ENCODE data around the gene KLC3. TPM values are rescaled to one million over a fixed set of nuclear protein-coding genes. Genes with fewer than 3 reads are reported as not detected.
"Not testable (repeated sequence)": the region's sequence is repeated elsewhere in the genome, so short reads cannot be mapped to it uniquely, and the experiment has no call there.

KLC3 gene
- polyA plus RNA-seq, 4 donors: 0.93 to 2.5 (median 1.9) TPM

DNA sequence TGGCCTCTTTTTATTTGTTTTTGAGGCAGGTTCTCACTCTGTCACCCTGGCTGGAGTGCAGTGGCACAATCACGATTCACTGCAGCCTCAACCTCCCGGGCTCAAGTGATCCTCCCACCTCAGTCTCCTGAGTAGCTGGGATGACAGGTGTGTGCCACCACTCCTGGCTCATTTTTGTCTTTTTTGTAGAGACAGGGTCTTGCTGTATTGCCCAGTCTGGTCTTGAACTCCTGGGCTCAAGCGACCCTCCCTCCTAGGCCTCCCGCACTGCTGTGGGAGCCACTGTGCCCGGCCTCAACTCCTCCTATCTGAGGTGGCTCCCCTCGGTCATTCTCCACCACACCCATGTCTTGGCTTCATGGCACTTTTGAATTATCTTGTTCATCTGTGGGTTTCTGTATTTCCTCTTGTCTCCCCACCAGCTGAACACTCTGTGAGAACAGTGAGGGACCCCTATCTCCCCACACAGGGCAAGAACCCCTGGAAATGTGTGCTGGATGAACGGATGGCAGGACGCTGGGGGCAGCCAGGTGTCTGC lies 25.8 kb upstream of the KLC3 start:
- no peak for DNase-seq (ENCODE audit: low read depth in 4 of 4, low spot score in 2 of 4)

DNA sequence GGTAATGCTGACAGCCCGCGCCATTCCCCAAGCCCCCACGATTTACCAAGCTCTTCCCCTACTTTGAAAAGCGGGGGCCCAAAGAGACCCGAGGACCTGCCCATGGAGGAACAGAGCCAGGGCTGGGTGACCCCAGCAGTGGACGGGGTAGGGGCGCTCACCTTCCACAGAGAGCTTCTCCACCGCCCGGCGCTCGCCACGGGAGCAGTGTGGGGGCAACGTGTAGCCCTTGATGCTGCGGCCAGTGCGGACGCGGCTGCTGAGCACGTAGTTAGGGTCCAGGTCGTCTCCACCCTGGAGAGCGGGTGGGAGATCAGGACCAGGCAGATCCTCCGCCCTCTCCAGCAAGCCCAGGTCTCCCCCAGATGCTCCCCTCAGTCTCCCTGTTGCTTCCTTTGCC lies 25.2 kb upstream of the KLC3 start:
- no peak for DNase-seq (ENCODE audit: low read depth in 4 of 4, low spot score in 2 of 4)

DNA sequence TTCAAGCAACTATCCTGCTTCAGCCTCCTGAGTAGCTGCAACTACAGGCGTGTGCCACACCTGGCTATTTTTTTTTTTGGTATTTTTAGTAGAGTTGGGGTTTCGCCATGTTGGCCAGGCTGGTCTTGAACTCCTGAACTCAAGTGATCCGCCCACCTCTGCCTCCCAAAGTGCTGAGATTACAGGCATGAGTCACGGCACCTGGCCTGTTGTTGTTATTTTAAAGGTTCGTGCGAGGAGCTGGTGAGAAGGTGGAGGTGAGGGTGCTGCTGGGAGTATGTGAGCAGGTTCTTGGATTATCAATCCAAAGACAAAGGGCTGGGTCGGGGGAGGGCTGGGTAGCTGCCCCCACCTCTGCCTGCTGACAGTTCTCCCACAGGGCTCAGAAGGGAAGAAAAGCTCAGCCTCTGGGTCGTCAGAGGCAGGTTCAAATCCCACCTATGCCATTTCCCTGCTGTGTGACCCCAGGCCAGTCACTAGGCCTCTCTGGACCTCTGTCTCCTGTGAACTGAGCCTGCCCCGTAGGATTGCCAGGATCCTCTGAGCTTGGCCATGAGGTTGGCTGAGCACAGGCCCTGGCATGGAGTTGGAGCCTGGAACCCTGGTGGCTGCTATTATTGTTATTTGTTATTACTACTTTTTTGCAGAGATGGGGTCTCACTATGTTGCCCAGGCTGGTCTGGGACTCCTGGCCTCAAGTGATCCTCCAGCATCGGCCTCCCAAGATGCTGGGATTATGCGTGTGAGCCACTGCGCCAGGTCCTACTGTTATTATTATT lies 19.4 kb upstream of the KLC3 start:
- no peak for DNase-seq (ENCODE audit: low read depth in 4 of 4, low spot score in 2 of 4)

DNA sequence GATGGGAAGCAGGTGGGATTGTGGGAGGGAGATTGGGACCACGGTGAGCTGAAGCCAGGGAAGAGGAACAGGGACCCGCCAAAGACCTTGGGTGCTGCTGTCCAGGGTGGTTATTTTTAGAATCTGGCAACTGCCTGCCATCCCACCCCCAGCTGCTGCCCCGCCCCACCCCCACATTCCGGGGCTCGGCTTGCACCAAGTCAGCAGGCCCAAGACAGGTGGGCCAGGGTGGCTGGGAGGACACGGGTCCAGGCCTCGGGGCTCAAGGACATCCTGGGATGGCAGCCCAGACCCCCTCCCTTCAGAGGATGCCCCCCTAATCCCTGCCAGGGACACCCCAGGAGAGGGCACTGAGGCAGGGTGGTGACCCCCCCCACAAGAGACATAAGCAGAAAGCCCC lies 18.7 kb upstream of the KLC3 start:
- no peak for DNase-seq (ENCODE audit: low read depth in 4 of 4, low spot score in 2 of 4)

DNA sequence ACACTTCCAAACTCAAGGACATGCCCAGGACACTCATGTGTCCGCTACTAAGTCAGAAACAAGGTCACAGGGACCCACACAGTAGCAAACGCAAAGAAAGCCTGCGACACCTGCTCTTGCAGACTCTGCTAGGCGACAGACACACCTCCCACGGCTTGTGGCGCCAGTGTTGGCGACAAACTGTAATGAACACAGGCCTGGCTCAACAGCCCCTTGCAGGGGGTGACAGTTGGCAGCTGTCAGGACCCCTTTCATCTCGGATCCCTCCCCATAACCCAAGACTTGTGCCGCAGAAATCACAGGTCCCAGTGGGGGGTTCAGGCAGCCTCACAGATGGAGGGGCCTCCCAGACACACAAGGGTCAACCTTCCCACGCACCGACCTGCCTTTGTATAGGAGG lies 18.2 kb upstream of the KLC3 start:
- no peak for DNase-seq (ENCODE audit: low read depth in 4 of 4, low spot score in 2 of 4)

DNA sequence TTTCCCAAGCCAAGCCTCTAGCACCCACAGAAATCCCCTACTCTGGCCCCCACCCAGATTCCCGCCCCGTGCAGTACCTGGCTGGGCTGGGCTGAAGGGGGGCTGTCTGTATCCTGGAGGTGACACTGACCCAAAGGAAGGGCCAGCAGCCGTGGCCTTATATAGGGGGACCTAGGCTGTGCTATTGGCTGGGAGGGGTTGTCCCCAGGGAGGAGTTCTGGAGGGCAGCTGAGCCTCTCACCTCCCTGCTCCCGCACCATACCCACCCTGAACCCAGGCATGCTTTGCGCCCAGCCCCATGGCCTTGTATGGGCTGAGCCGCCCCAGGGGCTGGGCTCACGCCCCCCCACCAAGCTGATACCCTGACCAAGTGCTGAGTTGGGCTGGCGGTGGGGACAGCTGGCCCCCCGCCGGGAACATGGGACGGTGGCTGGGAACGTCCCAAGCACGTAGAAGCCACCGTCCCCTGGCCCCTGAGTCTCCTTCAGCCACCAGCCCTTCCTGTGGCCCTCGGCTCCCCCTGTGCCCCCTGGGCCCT lies 17.7 kb upstream of the KLC3 start, which contains the start of gene CKM:
CKM (minus strand) TSS at position 132 of the 538 bp plus-strand sequence. CDS start 3,162 bp downstream, outside the sequence.
- DNase-seq (ENCODE audit: low read depth in 4 of 4, low spot score in 2 of 4): no peak

DNA sequence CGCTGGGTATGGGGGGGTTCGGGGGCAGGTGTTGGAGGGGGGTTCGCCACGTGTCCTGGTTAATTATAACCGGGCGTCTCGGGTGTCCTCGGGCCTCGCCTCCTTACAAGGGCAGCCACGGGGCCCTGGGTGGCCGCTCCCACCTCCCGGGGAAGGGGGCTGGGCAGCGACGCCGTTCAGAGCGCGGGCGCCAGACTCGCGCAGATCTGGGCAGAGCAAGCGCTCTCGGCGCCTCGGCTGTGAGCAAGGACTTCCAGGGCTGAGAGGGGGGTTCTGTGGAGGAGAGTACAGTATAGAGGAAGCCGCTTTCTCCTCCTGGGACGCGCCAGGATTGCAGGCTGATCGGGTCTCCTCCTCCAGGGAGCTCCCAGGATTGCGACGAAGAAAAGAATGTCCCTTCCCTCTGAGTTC lies 16.9 kb upstream of the KLC3 start:
- DNase-seq (ENCODE audit: low read depth in 4 of 4, low spot score in 2 of 4): peak in 1 of 4 donors; percentile 21

DNA sequence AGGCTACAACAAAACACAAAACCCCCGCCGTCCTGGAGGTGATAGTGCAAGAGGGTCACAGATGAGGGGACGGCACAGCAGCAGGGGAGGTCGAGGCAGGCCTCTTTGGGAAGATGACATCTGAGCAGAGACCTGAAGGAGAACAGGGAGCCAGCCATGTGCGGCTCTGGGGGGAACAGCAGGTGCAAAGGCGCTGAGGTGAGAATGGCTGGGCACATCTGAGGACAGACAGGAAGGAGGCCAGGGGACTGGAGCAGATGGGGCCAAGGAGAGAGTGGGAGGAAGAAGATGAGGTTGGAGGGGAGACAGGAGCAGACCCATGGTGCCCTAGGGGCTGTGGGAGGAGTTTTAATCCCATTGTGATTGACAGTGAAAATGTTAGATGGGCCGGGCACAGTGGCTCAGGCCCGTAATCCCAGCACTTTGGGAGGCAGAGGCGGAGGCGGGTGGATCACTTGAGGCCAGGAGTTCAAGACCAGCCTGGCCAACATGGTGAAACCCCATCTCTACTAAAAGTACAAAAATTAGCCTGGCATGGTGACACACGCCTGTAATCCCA lies 16.1 kb upstream of the KLC3 start:
- DNase-seq (ENCODE audit: low read depth in 4 of 4, low spot score in 2 of 4): no peak

DNA sequence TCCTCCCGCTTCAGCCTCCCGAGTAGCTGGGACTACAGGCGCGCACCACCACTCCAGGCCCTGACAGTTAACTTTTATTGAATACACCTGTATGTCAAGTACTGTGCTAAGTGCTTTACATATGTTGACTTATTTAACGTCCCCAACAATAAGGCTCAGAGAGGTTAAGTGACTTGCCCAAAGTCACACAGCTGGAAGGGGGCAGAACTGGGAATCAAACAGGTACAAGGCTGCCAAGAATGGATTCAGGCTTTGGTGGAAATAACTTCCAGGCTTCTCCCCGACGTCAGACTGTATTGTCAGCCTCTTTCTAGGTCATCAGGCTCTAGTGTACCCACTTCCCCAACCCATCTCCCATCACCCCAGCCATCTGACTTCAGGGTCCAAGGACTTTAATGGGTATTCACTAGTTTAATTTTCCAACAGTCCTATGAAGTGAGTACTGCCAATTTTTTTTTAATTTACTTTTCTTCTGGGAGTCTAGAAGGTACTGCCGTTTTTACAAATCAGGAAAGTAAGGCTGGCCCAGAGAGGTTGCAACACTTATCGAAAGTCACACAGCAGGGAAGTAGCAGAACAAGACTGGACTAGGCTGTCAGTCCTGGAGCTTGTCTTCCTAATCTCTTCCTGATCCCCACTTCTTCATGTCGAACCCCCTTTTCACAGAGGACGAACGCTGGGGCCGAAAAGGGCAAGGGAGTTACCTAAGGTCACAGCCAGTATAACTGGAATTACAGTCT lies 13.0 kb upstream of the KLC3 start:
- no peak for DNase-seq (ENCODE audit: low read depth in 4 of 4, low spot score in 2 of 4)

DNA sequence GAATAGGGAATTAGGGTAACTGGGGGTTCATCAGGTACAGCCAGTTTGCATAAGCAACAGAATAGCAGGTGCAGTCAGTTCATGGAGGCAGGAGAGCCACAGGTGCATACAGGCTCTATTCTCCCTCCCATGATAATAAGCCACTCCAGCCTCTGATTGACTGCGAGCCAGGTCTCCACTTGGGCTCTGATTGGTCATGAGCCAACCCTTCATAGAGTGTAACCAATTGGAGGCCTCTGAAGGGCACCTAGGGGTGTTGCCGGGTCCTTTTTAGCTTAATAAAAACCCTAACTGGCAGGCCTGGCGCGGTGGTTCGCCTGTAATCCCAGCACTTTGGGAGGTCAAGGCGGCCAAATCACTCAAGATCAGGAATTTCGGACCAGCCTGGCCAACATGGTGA lies 9.1 kb upstream of the KLC3 start:
- no peak for DNase-seq (ENCODE audit: low read depth in 4 of 4, low spot score in 2 of 4)

DNA sequence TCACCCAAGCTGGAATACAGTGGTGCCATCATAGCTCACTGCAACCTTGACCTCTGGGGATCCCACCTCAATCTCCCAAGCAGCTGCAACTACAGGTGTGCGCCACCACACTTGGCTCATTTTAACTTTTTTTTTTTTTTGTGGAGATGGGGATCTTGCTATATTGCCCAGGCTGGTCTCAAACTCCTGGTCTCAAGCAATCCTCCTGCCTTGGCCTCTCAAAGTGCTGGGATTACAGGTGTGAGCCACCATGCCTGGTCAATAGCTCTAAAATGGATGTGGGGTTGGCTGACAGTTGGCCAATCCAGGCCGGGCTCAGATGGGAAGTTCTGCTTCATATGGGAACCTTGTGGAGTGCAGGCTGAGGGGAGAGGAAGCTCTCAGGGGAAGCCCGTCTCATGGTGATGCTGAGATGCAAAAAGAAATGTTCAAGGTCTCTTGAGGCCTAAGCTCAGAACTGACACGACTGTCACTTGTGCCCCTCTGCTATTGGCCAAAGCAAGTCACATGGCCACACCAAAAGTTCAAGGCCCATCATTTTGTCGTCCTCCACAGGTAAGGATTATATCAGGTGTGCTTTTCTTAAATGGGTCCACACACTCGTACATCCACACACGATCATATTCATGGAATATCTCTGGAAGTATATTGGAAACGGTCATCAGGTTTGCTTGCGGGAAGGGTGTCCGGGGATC lies 6.8 kb upstream of the KLC3 start:
- DNase-seq (ENCODE audit: low read depth in 4 of 4, low spot score in 2 of 4): no peak

DNA sequence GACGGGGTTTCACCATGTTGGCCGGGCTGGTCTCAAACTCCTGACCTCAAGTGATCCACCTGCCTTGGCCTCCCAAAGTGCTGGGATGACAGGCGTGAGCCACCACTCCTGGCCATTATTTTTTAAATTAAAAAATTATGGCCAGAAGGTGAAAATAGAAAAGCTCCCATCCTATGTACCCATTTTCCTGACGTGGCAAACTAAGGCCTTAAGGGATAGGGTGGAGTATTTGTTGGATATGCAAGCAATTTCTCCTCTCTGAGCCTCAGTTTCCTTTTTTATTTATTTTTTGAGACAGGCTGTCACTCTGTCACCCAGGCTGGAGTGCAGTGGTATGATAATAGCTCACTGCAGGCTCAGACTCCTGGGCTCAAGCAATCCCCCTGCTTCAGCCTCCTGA lies 5.7 kb upstream of the KLC3 start:
- DNase-seq (ENCODE audit: low read depth in 4 of 4, low spot score in 2 of 4): not testable (repeated sequence)

DNA sequence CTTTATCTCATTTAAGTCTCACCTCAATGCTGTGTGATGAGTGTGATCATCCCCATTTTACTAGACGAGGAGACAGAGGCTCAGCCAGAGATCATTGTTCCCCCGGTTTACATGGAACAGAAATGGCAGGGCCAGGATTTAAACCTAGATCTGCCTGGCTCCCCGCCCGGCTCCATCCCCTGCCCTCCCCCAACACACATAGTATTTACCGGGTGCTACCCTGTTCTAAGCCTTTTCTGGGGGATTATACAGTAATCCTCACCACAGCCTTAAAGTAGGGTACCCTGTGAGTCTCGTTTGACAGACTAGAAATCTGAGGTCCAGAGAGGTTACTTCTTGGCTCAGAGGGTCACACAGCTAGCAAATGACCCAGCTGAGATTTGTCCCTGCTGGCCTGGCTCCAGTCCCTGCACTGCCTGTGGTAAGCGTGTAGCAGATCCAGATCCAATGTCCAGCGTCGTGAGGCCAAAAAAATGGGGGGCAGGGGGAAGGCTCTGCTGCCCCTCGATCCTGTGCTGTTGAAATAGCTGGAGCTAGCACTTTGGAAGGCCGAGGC lies 3.8 kb upstream of the KLC3 start:
- no peak for DNase-seq (ENCODE audit: low read depth in 4 of 4, low spot score in 2 of 4)

DNA sequence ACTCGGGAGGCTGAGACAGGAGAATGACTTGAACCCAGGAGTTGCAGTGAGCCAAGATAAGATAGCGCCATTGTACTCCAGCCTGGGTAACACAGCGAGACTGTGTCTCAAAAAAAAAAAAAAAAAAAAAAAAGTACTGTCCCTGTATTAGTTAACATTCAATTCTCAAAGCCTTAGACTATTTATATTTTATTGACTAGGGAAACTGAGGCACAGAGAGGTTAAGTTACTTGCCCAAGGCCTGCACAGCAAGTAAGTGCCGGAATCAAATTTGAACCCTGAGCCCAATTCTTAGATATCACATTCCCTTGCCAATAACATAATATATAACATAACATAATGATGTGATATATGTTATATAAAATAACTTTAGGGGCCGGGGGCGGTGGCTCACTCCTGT lies 921 bp upstream of the KLC3 start:
- no peak for DNase-seq (ENCODE audit: low read depth in 4 of 4, low spot score in 2 of 4)

DNA sequence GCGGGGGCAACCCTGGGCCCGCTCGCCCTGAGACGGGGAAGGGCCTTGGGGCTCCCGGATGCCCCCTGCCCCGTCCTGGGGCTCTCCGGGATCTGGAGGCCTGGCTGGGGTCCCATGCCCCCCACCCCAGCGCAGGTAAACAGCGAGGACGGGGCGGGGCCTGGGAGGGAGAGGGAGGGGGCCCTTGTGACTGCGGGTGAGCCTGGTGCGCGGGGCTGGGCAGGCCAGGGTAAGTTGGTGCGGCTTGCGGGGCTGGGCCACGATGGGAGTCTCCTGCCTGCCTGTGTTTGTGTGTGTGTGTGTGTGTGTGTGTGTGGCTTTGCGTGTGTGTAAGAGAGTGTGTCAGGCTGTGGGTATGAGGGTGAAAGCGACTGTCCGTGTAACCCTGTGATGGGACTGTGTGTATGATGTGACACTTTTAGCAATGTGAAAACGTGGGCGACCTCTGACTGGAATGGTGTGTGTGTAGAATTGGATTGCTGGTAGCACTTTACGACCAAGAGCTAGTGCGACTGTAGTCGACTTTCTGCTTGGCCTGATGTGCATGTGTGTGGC lies 426 bp downstream of the KLC3 start:
- no peak for DNase-seq (ENCODE audit: low read depth in 4 of 4, low spot score in 2 of 4)

DNA sequence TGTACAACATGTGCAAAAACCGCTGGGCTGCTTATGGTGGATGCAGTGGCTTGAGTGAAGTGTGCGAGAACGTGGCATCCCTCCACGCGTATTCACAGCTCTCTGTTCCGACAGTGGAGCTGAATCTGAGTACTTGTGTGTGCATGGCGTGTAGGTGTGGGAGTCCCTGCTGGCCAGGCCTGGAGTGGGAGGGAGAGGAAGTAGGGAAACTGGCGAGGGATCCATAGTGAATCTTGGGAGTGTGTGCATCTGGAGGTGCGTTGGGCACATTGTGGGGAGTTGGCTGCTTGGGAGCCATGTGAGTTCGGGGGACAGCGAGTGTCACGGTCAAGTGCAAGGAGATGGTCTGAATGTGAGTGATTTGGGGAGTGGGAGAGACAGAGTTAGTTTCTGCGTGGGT lies 2.4 kb downstream of the KLC3 start:
- no peak for DNase-seq (ENCODE audit: low read depth in 4 of 4, low spot score in 2 of 4)

DNA sequence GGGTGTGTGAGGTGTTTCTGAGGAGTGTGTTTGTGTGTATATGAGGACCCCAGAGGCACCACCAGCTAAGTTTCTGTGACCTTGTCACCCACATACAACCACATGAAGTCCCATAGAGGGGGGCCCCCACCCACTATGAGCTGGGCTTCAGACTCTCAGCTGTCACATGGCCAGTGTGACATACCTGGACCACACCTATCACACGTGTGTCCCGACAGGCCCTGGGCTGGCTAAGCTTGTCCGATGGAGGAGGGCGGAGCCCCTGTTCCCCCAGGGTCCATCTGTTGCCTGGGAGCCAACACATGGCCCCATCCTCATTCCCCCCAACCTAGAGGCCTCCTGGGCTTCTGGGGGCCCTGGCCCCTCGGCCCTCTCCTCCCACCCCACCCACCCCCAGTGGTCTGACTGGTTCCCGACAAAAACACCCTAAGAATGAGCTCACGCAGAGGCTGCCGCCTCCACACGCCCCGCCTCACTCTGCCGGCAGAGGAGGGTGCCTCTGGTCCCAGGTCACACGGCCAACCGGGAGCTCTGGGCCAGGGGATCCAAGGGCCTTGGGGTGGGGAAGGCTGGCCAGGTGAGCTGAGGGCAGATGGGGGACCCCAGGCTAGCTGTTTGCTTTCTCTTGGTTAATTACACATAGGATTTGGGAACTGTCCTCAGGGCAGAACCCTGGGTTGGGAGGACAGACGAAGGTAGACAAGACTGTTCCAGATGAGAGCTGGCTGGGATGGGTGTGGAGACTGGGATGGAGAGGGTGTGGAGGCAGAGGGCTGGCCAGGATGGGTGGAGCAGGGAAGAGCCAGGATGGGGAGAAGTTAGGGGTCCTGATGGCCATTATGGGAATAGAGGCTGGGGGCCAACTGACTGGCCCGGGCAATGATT lies 4.3 kb downstream of the KLC3 start:
- DNase-seq (ENCODE audit: low read depth in 4 of 4, low spot score in 2 of 4): no peak

DNA sequence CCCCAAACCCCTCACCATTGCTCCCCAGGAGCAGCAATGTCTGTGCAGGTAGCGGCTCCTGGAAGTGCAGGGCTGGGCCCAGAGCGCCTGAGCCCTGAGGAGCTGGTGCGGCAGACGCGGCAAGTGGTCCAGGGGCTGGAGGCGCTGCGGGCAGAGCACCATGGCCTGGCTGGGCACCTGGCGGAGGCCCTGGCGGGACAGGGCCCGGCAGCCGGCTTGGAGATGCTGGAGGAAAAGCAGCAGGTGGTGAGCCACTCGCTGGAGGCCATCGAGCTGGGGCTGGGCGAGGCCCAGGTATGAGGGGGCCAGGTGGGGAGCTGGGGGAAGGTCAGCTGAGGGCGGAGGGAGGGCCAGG lies 4.9 kb downstream of the KLC3 start:
- DNase-seq (ENCODE audit: low read depth in 4 of 4, low spot score in 2 of 4): no peak

DNA sequence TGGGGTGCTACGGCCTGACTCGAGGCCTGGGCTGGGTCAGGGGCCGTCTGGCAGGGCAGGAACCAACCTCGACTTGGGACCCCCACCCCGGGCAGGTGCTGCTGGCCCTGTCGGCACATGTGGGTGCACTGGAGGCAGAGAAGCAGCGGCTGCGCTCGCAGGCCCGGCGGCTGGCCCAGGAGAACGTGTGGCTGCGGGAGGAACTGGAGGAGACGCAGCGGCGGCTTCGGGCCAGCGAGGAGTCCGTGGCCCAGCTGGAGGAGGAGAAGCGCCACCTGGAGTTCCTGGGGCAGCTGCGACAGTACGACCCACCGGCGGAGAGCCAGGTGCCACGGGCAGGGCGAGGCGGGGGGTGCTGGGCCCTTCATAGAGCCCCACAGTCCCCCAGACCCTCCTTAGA lies 5.9 kb downstream of the KLC3 start:
- no peak for DNase-seq (ENCODE audit: low read depth in 4 of 4, low spot score in 2 of 4)

Data from left renal cortex interstitium (tissue), 4 donors.